HAP-1 (cell line): Measurements from ENCODE around the gene MED15.
"Not testable (repeated sequence)": the region's sequence is repeated elsewhere in the genome, so short reads cannot be mapped to it uniquely, and the experiment has no call there.

ENCODE experiments used
- DNase-seq, 2 experiments: peaks; one replicate each; pipeline ENCODE4 v3.0.0-alpha.2; 2016 to 2020; ENCODE audit warnings: low spot score in 2 of 2
- H3K27me3 ChIP-seq: fragments of 250-450 bp; sonication (Bioruptor Pico); 2 replicates; pipeline ENCODE4 v1.5.1; 2020; ENCODE audit warnings: low read depth, mild to moderate bottlenecking, moderate library complexity
- H3K36me3 ChIP-seq: fragments of 250-450 bp; sonication (Bioruptor Pico); replicated peaks from 2 replicates; pipeline ENCODE4 v1.5.1; 2020; ENCODE audit warnings: mild to moderate bottlenecking
- H3K4me1 ChIP-seq: fragments of 250-450 bp; sonication (Bioruptor Pico); 2 replicates; pipeline ENCODE4 v1.5.1; 2020; ENCODE audit warnings: mild to moderate bottlenecking
- H3K4me3 ChIP-seq: fragments of 250-450 bp; sonication (Bioruptor Pico); 2 replicates; pipeline ENCODE4 v1.5.1; 2020; ENCODE audit warnings: mild to moderate bottlenecking, moderate library complexity
- H3K9me3 ChIP-seq: fragments of 250-450 bp; sonication (Bioruptor Pico); 2 replicates; pipeline ENCODE4 v1.5.1; 2020; ENCODE audit warnings: mild to moderate bottlenecking, moderate library complexity
- in situ Hi-C: fragments of 300-500 bp; cut with MboI; formaldehyde crosslinking; loops from 3 replicates; pipeline ENCODE4 v1.14.3; 2020; ENCODE audit warnings: low sequenced_read_pairs, inconsistent platforms, mixed read lengths

The MED15 gene

GRCh38 chr22:20537325-20537756 lies 29.9 kb downstream of the MED15 start:
- Histone ChIP-seq H3K4me1 (no peaks in the 10 kb centered on the region), H3K9me3 (no peaks in the 10 kb centered on the region), H3K36me3 (peaks cover 41% of the 10 kb centered on the region), H3K4me3 (no peak overlapping the region), H3K27me3 (no peaks in the 10 kb centered on the region)
- DNase-seq: no peak
- in situ Hi-C loops: no loop called here

- in situ Hi-C loops: no loop called here
- no peaks in the 10 kb centered on the region for H3K4me1 ChIP-seq
- no peak for DNase-seq
- peaks cover 45% of the 10 kb centered on the region for H3K36me3 ChIP-seq
- H3K4me3 ChIP-seq: no peak overlapping the region
- no peaks in the 10 kb centered on the region for H3K9me3 ChIP-seq
- no peaks in the 10 kb centered on the region for H3K27me3 ChIP-seq
Measured at GRCh38 chr22:20537983-20538382, 30.6 kb downstream of the MED15 start.

GRCh38 chr22:20538875-20539274 lies 31.5 kb downstream of the MED15 start:
- DNase-seq, in situ Hi-C loops, H3K27me3 ChIP-seq, H3K4me3 ChIP-seq, H3K9me3 ChIP-seq, H3K4me1 ChIP-seq: not testable (repeated sequence)
- H3K36me3 ChIP-seq: peaks cover 49% of the 10 kb centered on the region

GRCh38 chr22:20542055-20542454 lies 34.6 kb downstream of the MED15 start:
- no peaks in the 10 kb centered on the region for H3K4me1 ChIP-seq
- DNase-seq: no peak
- peaks cover 61% of the 10 kb centered on the region for H3K36me3 ChIP-seq
- no peak overlapping the region for H3K4me3 ChIP-seq
- no peaks in the 10 kb centered on the region for H3K27me3 ChIP-seq
- no peaks in the 10 kb centered on the region for H3K9me3 ChIP-seq
- in situ Hi-C loops: no loop called here

- H3K9me3 ChIP-seq: no peaks in the 10 kb centered on the region
- in situ Hi-C loops: no loop called here
- no peak for DNase-seq
- peaks cover 55% of the 10 kb centered on the region for H3K36me3 ChIP-seq
- H3K4me1 ChIP-seq: no peaks in the 10 kb centered on the region
- H3K4me3 ChIP-seq: no peak overlapping the region
- H3K27me3 ChIP-seq: no peaks in the 10 kb centered on the region
Measured at GRCh38 chr22:20542736-20543135, 35.3 kb downstream of the MED15 start.

- H3K4me1 ChIP-seq, H3K4me3 ChIP-seq, DNase-seq, in situ Hi-C loops, H3K9me3 ChIP-seq, H3K27me3 ChIP-seq: not testable (repeated sequence)
- H3K36me3 ChIP-seq: peaks cover 34% of the 10 kb centered on the region
Measured at GRCh38 chr22:20545318-20545634, 37.9 kb downstream of the MED15 start.

- Histone ChIP-seq H3K27me3 (no peaks in the 10 kb centered on the region), H3K4me1 (no peaks in the 10 kb centered on the region), H3K9me3 (no peaks in the 10 kb centered on the region), H3K4me3 (no peak overlapping the region), H3K36me3 (peaks cover 36% of the 10 kb centered on the region)
- in situ Hi-C loops: no loop called here
- no peak for DNase-seq
Measured at GRCh38 chr22:20545681-20546521, 38.5 kb downstream of the MED15 start.

- no peak for DNase-seq
Measured at GRCh38 chr22:20546541-20546950, 39.1 kb downstream of the MED15 start.

GRCh38 chr22:20547029-20547428 lies 39.6 kb downstream of the MED15 start:
- H3K36me3 ChIP-seq: peaks cover 40% of the 10 kb centered on the region
- H3K4me1 ChIP-seq: no peaks in the 10 kb centered on the region

More at GRCh38 chr22:20546541-20546950, 39.1 kb downstream of the MED15 start:
- Histone ChIP-seq H3K4me1 (no peaks in the 10 kb centered on the region), H3K4me3 (no peak overlapping the region), H3K9me3 (no peaks in the 10 kb centered on the region), H3K27me3 (no peaks in the 10 kb centered on the region), H3K36me3 (peaks cover 40% of the 10 kb centered on the region)
- in situ Hi-C loops: no loop called here

GRCh38 chr22:20548806-20549205 lies 41.4 kb downstream of the MED15 start:
- no peak for DNase-seq
- in situ Hi-C loops: no loop called here
- Histone ChIP-seq H3K4me1 (no peaks in the 10 kb centered on the region), H3K27me3 (no peaks in the 10 kb centered on the region), H3K4me3 (no peak overlapping the region), H3K36me3 (peaks cover 46% of the 10 kb centered on the region), H3K9me3 (no peaks in the 10 kb centered on the region)

More at GRCh38 chr22:20547029-20547428, 39.6 kb downstream of the MED15 start:
- DNase-seq: no peak
- H3K4me3 ChIP-seq: no peak overlapping the region
- in situ Hi-C loops: no loop called here
- no peaks in the 10 kb centered on the region for H3K9me3 ChIP-seq
- H3K27me3 ChIP-seq: no peaks in the 10 kb centered on the region

GRCh38 chr22:20549232-20549841 lies 41.9 kb downstream of the MED15 start:
- in situ Hi-C loops: no loop called here
- no peaks in the 10 kb centered on the region for H3K4me1 ChIP-seq
- peaks cover 47% of the 10 kb centered on the region for H3K36me3 ChIP-seq
- DNase-seq: no peak
- no peak overlapping the region for H3K4me3 ChIP-seq
- no peaks in the 10 kb centered on the region for H3K9me3 ChIP-seq
- no peaks in the 10 kb centered on the region for H3K27me3 ChIP-seq

- DNase-seq: no peak
- no peaks in the 10 kb centered on the region for H3K9me3 ChIP-seq
- H3K4me3 ChIP-seq: no peak overlapping the region
- no peaks in the 10 kb centered on the region for H3K4me1 ChIP-seq
- H3K36me3 ChIP-seq: peaks cover 40% of the 10 kb centered on the region
- H3K27me3 ChIP-seq: no peaks in the 10 kb centered on the region
- in situ Hi-C loops: no loop called here
Measured at GRCh38 chr22:20550057-20550817, 42.8 kb downstream of the MED15 start.

- H3K4me1 ChIP-seq: no peaks in the 10 kb centered on the region
- DNase-seq: no peak
- H3K4me3 ChIP-seq: no peak overlapping the region
- H3K36me3 ChIP-seq: peaks cover 44% of the 10 kb centered on the region
- in situ Hi-C loops: no loop called here
- no peaks in the 10 kb centered on the region for H3K27me3 ChIP-seq
- H3K9me3 ChIP-seq: no peaks in the 10 kb centered on the region
Measured at GRCh38 chr22:20550851-20551744, 43.7 kb downstream of the MED15 start.
